Measurements from ENCODE around the gene TUBA1C. TPM values are rescaled to one million over a fixed set of nuclear protein-coding genes. Genes with fewer than 3 reads are reported as not detected.
A peak's percentile ranks its signal among the peaks of the same experiment; 100 is the strongest.

Gene TUBA1C
- total RNA-seq, 1 experiment from 2014 or later = 660 TPM

DNA sequence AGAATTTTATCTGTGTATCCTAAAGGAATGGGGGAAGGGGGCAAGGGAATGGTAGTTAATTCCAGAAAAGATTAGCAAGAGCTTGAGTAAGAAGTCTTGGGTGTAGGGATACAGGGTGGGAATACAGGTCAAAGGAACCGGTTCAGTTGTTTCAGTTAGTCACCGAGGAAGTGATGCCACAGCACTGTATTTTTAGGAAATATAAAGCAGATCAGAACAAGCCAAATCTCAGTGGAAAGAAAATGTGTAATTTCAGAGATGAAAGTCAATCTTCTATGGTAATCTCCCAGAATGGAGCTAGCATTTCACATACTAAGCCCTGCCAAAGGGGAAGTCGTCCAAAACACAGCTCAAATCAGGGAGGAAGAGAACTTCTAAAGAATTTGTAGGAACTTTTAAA lies 4.7 kb upstream of the TUBA1C start:
- TF ChIP-seq, protein P1, sequence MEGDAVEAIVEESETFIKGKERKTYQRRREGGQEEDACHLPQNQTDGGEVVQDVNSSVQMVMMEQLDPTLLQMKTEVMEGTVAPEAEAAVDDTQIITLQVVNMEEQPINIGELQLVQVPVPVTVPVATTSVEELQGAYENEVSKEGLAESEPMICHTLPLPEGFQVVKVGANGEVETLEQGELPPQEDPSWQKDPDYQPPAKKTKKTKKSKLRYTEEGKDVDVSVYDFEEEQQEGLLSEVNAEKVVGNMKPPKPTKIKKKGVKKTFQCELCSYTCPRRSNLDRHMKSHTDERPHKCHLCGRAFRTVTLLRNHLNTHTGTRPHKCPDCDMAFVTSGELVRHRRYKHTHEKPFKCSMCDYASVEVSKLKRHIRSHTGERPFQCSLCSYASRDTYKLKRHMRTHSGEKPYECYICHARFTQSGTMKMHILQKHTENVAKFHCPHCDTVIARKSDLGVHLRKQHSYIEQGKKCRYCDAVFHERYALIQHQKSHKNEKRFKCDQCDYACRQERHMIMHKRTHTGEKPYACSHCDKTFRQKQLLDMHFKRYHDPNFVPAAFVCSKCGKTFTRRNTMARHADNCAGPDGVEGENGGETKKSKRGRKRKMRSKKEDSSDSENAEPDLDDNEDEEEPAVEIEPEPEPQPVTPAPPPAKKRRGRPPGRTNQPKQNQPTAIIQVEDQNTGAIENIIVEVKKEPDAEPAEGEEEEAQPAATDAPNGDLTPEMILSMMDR (conservative IDR thresholded peaks at IDR 0.05) = no peak
- H4K8ac ChIP-seq (replicated peaks; ENCODE audit: insufficient read length, low read depth, low read length) = no peak overlapping the region
- H3K4me1 Mint-ChIP-seq = peaks cover 13 to 18% of the 10 kb centered on the region in 2 experiments
- no peak for DNase-seq
- H3K4me1 ChIP-seq (ENCODE audit: insufficient read depth, low read length) = no peaks in the 10 kb centered on the region
- no peaks in the 10 kb centered on the region for H4K20me1 ChIP-seq (ENCODE audit: control insufficient read depth, insufficient read depth, insufficient read length)
- H3K18ac ChIP-seq (ENCODE audit: insufficient read length, low read depth, low read length) = no peak overlapping the region
- no peak overlapping the region for H3K27ac ChIP-seq (ENCODE audit: insufficient read length, low read depth, low read length)
- H3K56ac ChIP-seq (ENCODE audit: insufficient read length, low read depth, low read length) = no peak overlapping the region
- peaks cover 0 to 4% (median 0%) of the 10 kb centered on the region in 3 experiments; a peak in 1 of 7 replicates for H3K36me3 Mint-ChIP-seq (ENCODE audit: insufficient read depth in 1 of 3, low read depth in 3 of 3)
- no peak overlapping the region for H2BK5ac ChIP-seq (ENCODE audit: insufficient read length, low read length)
- H3T11ph ChIP-seq (ENCODE audit: low read length) = no peak overlapping the region
- no peaks in the 10 kb centered on the region for H3K27me3 ChIP-seq (ENCODE audit: insufficient read depth, low read length)
- H3K4me2 ChIP-seq (ENCODE audit: insufficient read depth, insufficient read length, low read length) = no peak overlapping the region
- no peak overlapping the region for H2AK5ac ChIP-seq (ENCODE audit: insufficient read length, low read length)
- no peaks in the 10 kb centered on the region; the same call in 1 of the 2 replicates for H3K79me2 ChIP-seq (ENCODE audit: insufficient read depth, low read length)
- no peaks in the 10 kb centered on the region; the same call in 1 of the 2 replicates for H3K27me3 Mint-ChIP-seq (ENCODE audit: low read depth)
- H3K9me3 Mint-ChIP-seq = no peaks in the 10 kb centered on the region
- no peak overlapping the region for H2BK15ac ChIP-seq (ENCODE audit: low read depth, low read length)
- H2BK12ac ChIP-seq (ENCODE audit: insufficient read length, low read depth, low read length) = no peak overlapping the region
- H3K4ac ChIP-seq (ENCODE audit: low read depth, low read length) = no peak overlapping the region
- no peak overlapping the region for H2AFZ ChIP-seq (ENCODE audit: low read length)
- H2BK20ac ChIP-seq (ENCODE audit: low read depth, low read length, poor library complexity, severe bottlenecking) = no peak overlapping the region
- no peak overlapping the region for H4K91ac ChIP-seq (ENCODE audit: insufficient read length, low read depth, low read length)
- peak overlapping the region; percentile 17 to 73 (median 50); a peak in 4 of 7 replicates for H3K27ac Mint-ChIP-seq
- no CpG with 5 or more reads among the region's 3 CpGs for WGBS (ENCODE audit: extremely low coverage, insufficient read length, low lambda C conversion rate)
- H3K23ac ChIP-seq (ENCODE audit: insufficient read length, low read depth, low read length) = no peak overlapping the region
- no peaks in the 10 kb centered on the region for H3K23me2 ChIP-seq (ENCODE audit: insufficient read length, low read depth, low read length, poor library complexity, severe bottlenecking)
- no peak overlapping the region for H4K5ac ChIP-seq (ENCODE audit: insufficient read length, low read depth, low read length)
- no peak overlapping the region for H2BK120ac ChIP-seq (ENCODE audit: low read depth, low read length, poor library complexity, severe bottlenecking)
- no peak overlapping the region for H3K9ac ChIP-seq (ENCODE audit: extremely low read depth, insufficient read length, low read length)
- H3K14ac ChIP-seq (ENCODE audit: insufficient read depth, low read length) = no peak overlapping the region
- no peak overlapping the region for H3K4me3 Mint-ChIP-seq
- H3K9me3 ChIP-seq (ENCODE audit: control insufficient read depth, low read depth, low read length) = no peaks in the 10 kb centered on the region
- H3K79me1 ChIP-seq (ENCODE audit: insufficient read depth, low read depth, low read length, poor library complexity, severe bottlenecking) = no peaks in the 10 kb centered on the region

All from H9 (cell line).